NCI-H2171 (cell line): ENCODE data around the gene SAG.
A peak's percentile ranks its signal among the peaks of the same experiment; 100 is the strongest.

Experiments
- DNase-seq: peaks from one replicate; lab custom pipeline; 2025; lab: John Stamatoyannopoulos, UW

SAG gene

DNA sequence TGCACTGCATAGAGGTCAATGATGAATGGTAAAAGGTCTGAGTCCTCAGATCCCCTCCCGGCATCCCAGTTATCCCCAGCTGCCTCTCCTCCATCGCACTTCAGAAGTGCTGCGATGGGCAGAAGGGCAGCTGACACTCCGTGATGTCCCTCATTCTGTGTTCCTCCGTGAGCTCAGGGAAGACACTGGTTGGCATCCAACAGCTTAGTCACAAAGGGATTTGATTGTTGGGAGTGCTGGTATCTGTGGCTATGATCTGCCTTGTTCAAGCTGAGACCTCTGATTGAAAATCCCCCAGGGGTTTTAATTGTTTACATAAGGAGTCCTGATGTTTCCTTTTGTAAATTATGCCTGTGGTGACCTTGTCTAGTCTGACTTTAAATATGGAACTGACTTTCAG, 19.0 kb upstream of the SAG start:
- no peak for DNase-seq

DNA sequence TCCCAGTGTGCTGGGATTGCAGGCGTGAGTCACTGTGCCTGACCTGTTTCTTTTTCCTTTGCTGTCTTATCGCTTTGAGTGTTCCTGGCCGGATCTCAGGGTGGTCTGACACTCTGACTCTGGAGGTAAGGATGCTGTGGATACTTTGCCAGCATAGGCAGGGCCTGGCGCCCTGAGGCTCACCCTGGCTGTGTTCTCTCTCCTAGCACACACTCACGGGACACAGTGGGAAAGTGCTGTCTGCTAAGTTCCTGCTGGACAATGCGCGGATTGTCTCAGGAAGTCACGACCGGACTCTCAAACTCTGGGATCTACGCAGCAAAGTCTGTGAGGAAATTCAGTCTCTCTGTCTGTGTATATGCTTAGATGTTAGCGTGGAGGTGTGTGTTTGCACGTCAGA, 18.0 kb upstream of the SAG start:
- DNase-seq = no peak

DNA sequence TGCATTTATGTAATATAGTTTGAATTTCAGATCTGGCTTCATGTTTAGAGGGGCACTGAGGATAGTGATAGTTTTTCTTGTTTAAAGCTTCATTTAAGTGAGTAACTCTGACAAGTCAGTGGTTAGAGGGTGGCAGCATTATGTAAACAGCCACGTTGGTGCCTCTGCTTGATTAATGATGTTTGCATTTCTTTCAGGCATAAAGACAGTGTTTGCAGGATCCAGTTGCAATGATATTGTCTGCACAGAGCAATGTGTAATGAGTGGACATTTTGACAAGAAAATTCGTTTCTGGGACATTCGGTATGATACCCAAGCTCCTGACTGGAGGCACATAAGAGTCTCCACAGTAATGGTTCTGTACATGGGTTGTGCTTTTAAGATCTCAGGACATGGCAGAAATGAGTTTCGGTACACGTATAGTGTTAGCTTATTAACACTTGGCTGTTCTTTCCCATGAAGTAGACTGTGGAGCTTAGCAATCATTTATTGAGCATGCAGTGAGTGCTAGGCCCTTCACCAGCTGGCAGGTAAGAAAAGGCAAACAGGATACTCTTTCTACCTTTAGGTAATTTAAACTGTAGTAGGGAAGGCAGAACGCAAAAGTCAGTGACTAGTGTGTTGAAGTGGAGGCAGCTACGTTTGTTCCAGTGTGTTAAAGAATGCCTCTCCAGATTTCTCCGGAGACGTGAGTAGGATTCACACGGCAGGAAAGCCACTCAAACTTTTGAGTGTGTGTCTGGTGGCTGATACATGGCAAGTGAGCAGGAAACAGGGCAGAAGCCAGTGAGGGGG, 17.4 kb upstream of the SAG start:
- no peak for DNase-seq

DNA sequence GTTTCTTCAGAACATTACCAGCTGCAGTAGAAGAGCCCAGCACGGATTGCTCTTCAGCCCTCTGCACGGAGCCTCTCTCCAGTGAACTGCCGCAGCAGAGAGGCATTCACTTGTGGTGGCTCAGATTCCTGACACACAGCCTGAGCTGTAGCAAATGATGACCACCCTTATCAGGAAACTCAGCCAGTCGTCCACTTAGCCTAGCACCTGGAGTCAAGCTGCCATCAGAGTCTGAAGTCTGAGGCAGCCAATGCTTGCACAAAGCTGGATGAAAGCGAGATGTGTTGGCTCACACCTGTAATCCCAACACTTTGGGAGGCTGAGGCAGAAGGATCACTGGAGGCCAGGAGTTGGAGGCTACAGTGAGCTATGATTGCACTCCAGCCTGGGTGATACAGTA, 11.7 kb upstream of the SAG start:
- no peak for DNase-seq

DNA sequence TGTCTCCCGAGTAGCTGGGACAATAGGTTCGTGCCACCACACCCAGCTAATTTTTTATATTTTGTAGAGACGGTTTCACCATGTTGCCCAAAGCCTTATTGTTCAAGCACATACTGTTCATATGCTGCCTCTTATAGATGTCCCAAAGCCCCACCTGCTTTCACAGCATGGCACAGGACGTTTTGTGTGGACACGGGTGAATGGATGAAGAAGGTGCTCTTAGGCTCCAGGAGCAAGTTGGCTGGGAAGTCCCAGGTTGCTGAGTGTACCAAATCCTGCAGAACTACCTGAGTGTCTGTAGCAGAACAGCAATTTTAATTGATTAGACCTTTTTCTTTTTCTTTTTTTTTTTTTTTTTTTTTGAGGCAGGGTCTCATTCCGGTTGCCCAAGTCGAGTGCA, 10.5 kb upstream of the SAG start:
- DNase-seq = no peak

DNA sequence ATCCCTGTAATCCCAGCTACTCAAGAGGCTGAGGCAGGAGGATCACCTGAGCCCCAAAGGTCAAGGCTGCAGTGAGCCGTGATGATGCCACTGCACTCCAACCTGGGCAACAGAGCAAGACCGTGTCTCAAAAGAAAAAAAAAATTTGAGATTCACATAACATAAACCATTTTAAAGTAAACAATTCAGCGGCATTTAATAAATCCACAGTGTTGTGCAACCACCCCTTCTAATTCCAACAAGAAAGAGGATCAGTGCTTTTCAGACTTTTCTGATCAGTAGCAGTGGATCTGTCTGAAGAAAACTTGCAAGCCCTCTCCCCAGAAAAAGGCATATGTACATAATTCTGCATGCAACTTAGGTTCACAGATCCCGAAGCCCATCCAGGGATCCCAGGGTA, 7.2 kb upstream of the SAG start:
- no peak for DNase-seq

DNA sequence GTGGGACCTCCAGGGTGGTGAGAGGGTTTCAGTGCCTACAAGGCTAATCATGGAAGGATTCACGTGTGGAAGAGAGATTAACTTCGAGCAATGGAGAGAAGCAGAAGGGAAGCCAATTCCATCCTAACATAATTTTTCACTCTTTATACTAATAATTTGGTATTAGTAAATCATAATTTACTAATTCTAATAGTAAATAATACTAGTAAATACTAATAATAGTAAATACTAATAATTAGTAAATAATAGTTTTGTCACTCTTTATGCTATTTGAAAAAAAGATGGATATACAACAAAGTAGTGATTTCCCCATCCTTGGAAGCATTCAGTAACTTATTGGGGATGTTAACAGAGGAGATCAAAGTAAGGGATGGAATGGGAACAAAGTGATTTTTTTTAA, 6.4 kb upstream of the SAG start:
- no peak for DNase-seq

DNA sequence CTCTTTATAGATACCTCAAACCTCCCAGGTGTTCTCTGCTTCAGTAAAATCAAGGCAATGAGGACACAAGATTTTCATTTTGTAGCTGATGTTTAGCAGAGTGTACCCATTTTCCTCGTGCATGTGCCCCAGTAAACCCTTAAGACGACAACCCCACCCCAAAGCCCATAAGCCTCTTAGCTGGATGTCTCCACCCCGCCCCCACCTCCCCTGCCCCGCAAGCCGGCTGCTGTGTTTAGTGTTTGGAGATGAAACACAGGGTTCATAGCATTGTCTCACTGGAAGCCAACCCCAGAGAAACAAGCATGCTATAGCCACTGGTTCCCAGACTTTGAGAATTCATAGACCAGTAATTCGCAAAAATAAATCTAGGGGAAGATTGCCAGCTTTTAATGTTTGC, 5.8 kb upstream of the SAG start:
- DNase-seq = no peak

DNA sequence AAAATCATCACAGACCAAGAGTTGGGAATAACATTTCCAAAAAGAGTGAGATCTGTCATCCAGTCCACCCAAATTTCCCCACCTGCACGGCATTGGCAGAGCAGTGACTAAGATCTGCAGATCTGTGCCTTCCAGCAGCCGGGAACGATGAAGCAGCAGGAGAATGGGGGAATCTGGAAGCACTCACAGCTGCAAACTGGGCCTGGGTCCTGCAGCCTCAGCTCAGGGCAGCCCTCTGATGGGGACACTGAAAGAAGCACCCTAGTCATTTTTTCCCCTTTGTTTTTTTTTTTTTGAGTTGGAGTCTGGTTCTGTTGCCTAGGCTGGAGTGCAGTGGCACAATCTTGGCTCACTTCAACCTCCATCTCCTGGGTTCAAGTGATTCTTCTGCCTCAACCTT, 4.4 kb upstream of the SAG start:
- no peak for DNase-seq

DNA sequence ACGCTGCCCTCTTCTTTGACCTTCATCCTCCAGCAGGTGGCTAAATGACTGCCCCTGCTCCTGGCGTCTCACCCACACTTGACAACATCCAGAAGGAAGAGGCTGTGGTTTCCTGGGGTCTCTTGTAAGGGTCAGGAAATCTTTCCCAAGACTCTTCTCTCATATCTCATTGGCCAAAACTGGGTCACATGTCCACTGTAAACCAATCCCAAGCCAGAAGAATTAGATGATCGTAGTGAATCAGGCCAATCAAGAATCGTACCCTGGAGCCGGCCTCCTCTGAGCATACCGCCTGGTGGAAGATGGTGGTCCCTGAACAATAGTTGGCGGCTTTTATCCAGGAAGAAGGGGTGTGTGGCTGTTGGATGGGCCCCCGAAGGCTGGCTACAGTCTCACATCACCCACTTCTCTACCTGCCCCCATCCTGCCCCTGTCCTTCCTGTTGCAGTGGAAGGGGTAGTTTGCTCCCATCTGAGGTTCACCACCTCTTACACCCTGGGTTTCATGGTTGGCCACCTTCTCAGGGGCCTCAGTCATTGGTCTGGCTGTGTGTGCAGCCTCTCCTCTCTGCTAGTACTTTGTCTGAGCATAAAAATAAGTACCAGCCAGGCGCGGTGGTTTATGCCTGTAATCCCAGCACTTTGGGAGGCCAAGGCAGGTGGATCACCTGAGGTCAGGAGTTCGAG, 3.8 kb downstream of the SAG start:
- DNase-seq = no peak

DNA sequence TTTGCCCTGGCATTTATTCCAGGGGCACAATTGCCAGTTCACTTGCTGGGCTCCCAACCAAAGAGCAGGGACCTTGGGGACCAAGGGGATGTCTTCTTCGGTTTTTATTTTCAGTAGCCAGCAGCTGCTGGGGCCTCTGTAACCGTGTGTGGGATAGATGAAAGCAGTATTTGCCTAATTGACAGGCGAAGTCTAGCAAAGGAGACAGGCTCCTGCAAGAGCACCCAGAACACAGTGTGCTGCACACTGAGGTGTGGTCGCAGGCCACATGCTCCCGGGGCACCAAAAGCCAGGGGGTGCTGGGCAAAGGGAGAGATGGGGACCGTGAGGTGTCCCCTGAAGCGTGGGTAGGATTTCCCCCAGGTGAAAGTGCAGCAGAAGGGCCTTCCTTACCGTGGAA, 5.3 kb downstream of the SAG start:
- DNase-seq = no peak

DNA sequence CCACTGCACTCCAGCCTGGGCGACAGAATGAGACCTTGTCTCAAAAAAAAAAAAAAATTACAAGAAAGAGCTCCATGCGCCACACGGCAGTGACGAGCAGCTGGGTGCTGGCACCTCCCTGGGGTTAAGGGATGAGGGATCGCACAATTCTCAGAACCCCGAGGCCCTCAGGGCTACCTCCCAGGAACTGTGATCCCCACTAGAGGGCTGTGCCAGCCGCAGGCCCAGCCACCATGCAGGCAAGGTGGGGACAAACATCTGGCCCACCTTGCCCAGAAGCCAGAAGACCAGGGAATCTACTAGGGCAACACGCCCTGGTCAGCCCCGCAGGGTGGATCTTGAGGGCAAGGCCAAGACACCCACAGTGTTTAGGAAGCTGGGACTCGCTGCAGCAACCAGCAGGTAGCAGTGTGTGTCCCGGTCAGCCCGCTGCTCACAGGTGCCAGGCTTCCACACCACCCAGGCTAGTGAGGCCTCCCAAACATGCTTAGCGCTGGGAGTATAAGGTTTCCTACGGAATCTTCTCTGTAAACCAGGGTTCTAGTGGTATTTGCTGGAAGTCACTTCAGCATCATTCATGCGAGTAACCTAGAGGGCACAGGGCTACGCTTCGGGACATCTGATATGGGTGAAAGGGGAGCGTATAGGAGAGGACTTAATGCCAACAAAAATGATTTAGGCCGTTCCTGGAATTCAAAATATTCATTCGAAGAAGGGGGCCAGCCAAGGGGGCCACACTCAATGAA, 6.7 kb downstream of the SAG start:
- DNase-seq = no peak

DNA sequence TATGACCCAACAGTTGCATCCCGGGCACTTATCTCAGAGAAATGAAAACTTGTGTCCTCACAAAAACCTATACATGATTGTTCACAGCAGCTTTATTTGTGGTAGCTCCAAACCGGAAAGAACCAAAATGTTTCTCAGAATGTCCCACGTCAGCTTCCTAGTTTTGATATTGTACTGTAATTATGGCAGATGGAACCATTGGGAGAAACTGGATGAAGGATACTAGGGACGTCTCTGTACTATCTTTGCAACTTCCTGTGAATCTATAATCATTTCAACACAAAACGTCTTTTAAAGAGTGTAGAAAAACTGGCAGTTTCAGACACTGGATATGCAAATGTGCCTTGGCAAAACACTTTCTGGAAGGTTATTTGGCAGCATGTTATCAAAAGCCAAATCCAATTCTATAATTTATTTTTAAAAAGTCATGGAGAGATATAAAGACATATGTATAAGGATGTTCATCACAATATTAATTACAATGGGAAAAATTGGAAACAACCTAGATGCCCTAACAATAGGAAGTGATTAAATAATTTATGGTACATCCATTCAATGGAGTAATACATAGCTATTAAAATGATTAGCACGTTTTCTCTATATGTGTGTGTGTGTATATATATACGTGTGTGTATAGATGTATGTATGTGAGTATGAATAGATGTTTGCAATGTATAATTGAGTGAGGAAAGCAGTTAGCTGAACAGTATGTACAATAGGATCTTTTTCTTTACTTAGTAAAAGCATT, 9.8 kb downstream of the SAG start:
- no peak for DNase-seq

DNA sequence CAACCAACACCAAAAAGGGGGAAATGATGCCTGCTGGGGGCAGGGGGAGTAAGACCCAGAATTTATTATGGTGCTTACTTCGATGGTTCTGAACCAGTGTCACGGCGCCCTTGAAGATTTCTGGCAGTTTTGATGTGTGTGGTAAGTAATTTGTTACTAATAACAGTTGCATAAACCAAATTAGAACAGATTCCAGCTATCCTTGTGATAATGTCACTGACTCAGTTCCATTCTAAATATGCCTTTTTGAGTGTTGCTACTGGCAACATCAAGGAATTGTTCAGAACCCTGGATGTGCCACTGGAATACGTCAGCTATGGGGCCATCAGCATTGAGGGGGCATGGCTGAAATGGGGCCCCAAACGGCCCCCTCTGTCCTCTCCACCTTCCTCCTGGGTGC, 11.6 kb downstream of the SAG start:
- DNase-seq = no peak

DNA sequence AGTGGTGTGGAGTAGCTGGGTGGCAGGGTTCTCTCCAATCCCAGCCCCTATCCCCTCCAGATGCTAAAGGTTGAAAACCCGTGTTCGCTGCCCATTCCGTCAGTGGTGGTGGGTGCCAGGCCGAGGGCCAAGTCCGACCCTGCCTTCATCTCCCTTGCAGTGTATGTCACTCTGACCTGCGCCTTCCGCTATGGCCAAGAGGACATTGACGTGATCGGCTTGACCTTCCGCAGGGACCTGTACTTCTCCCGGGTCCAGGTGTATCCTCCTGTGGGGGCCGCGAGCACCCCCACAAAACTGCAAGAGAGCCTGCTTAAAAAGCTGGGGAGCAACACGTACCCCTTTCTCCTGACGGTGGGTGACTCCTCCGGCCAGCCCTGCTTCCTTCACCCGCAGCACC, 12.9 kb downstream of the SAG start:
- DNase-seq = no peak

DNA sequence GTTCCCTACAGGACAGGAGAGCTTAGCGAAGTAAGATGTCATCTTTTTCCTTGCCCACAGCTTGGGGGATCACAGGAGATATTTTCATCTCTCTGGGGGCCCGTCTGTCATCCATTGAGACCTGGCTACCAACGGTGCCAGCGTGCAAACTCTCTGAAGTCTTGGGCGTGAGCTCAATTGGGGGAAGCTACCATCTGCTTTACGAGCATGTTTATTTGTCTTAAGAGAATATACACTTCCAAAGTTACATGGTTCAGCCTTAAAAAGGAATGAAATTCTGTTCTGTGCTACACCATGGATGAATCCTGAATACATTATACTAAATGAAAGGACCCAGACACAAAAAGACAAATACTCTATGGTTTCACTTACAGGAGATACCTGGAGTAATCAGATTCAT, 13.6 kb downstream of the SAG start:
- no peak for DNase-seq

DNA sequence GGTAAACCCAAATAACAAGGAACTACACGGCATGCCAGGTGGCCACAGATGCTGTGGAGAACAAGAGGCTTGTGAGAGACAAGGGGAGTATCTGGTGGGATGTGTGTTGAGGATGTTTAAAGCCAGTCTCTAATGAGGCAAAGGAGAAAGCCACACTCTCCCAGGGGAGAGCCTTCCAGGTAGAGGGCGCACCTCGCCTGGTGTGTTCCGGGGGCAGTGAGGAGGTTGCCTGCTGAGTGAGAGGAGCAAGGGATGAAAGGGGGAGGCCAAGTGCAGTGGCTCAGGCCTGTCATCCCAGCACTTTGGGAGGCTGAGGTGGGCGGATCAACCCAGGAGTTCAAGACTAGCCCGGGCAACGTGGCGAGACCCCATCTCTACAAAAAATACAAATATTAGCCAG, 16.2 kb downstream of the SAG start:
- no peak for DNase-seq

DNA sequence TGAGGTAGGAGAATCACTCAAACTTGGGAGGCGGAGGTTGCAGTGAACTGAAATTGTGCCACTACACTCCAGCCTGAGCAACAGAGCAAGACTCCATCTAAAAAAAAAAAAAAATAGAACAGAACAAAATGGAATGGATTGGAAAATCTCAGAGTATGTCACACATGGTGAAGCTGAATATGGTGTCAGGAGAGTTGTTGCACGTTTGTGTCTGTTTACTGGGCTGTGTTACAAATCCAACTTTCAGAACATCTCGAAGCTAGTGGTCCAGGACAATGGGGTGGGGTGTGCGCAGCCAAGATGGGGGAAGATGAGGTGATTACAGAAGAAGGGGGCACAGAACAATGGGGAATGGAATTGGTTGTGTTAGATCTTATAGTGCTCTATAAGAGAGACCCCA, 17.6 kb downstream of the SAG start:
- DNase-seq = no peak

DNA sequence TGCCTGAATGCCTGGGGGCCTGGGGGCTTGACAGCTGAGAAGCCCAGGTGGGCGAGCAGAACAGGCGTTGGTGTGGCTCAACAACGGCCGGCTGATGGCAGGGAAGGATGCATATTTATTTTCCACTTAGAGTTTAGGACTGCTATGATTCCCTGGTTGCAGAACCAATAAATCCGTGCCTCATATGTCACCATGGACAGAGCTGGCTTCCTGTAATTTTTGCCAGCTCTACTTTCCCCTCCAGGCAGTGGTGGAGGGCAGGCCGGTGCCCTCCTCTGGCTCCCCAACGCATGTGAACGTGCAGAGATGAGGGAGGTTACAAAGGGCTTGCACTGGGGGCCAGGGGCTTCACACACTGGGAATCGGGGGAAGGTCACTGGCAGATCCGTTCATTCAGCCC, 18.2 kb downstream of the SAG start:
- DNase-seq = no peak

DNA sequence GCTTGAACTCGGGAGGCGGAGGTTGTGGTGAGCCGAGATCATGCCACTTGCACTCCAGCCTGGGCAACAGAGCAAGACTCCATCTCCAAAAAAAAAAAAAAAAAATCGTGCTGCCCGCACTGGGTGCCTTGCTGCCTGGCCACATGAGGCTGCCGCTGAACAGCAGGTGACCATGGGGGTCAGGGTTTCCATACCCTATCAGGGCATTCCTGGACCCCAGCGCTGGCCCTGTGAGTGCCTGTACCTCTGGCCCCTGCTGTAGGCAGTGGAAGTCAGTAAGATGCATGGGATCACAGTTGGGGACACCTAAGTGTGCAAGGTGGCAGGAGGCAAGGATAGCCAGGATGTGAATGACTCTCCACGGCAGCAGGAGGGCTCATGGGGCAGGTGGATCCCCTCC, 18.9 kb downstream of the SAG start:
- DNase-seq = no peak

DNA sequence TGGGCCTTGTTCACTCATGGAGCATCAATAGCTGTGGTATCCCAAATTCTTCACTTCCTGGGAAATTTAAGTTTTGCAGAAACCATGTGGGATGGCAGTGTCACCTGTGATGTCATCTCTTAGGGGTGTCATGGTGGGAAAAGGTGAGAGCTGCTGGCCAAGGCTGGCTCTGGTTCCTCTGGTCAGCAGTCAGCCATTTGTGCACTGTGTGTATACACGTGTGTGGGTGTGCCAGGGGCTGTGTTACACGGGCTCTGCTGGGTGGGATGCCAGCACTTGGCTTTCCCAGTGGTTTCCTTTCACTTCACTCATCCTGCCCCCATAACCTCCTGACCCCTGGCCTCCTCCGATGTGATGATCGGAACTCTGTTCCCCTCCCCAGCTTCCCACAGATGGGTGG, 21.3 kb downstream of the SAG start:
- DNase-seq = no peak

DNA sequence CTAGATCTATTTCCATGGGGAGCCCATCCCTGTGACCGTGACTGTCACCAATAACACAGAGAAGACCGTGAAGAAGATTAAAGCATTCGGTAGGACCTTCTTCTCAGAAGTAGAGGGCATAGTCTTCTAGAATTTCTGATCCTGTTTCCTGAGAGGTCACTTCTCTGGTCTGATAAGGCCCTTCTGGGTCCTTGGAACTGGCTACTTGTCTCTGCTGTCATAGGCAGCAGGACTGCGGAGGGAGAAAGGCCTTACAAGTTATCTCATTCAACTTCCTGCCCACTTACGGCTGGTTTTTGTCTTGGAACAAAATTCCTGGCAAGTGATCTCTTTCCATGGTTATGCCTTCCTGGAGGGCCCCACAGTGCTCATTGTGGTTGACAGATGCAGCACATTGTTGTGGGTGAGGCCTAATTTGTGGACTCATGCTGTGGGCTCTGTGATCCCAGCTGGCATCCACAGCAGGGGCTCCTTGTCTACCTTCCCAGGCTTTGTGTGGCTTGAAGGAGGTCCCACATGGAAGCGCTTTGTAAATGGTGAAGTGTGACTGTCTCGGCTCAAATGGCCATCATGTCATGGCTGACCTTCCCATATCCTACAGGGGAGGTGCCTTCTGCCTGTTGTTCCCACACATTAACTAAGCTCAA, 22.0 kb downstream of the SAG start:
- DNase-seq = peak; percentile 35
